ENCODE measurements around the gene IL5.
A peak's percentile ranks its signal among the peaks of the same experiment; 100 is the strongest.
"Not testable (repeated sequence)": the region's sequence is repeated elsewhere in the genome, so short reads cannot be mapped to it uniquely, and the experiment has no call there.

IL5 gene

GRCh38 chr5:132556153-132556762 lies 12.9 kb upstream of the IL5 start:
- H3K9me3 ChIP-seq = no peaks in the 10 kb centered on the region
- H3K27me3 ChIP-seq (ENCODE audit: low read depth) = no peaks in the 10 kb centered on the region
- in situ Hi-C loops (cut with MboI; ENCODE audit: low sequenced_read_pairs) = no loop called here
- H3K4me1 ChIP-seq = peaks cover 10% of the 10 kb centered on the region
- peaks cover 18% of the 10 kb centered on the region for H3K36me3 ChIP-seq (replicated peaks)
- peak overlapping the region; percentile 47 for H3K4me3 ChIP-seq
- DNase-seq (ENCODE audit: low spot score in 2 of 2) = no peak

DNA sequence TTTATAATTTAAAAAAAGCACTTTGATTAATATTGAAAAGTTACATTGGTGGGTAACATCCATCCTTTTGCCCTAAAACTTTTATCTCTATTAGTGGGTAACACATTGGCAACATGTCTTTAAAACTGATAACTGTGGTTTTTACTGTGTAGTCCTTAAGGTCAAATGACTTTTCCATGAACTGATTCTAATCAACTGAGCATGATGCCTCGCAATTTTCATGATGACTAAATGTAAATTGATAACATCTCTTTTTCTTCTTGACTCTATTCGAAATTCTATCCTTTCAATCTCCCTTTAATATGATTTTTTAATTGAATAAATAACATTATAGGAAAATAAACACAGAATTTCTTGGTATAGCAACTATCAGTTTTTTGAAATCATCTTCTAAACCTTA lies 6.3 kb upstream of the IL5 start:
- DNase-seq (ENCODE audit: low spot score in 2 of 2) = no peak
- H3K27me3 ChIP-seq (ENCODE audit: low read depth) = no peaks in the 10 kb centered on the region
- no peaks in the 10 kb centered on the region for H3K9me3 ChIP-seq
- no peaks in the 10 kb centered on the region for H3K36me3 ChIP-seq (replicated peaks)
- no peak overlapping the region for H3K4me3 ChIP-seq
- in situ Hi-C loops (cut with MboI; ENCODE audit: low sequenced_read_pairs) = no loop called here
- no peaks in the 10 kb centered on the region; the same call in 1 of the 2 replicates for H3K4me1 ChIP-seq

DNA sequence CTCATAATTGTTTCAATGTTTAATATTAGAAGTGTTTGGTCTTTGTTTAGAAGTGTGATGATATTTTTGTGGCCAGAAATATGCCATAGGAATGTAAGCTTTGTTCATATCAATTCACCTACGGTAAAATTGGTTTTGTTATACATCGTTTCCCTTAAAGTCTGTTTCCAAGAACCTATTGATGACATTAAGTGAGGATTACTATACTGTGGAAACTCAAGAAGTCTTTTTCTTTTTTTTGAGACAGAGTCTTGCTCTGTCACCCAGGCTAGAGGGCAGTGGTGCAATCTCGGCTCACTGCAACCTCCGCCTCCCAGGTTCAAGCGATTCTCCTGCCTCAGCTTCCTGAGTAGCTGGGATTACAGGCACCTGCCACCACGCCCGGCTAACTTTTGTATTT lies 5.5 kb upstream of the IL5 start:
- H3K36me3 ChIP-seq (replicated peaks); in situ Hi-C loops (cut with MboI; ENCODE audit: low sequenced_read_pairs); H3K9me3 ChIP-seq; H3K27me3 ChIP-seq (ENCODE audit: low read depth); DNase-seq (ENCODE audit: low spot score in 2 of 2); H3K4me3 ChIP-seq; H3K4me1 ChIP-seq: not testable (repeated sequence)

GRCh38 chr5:132547269-132547668 lies 3.9 kb upstream of the IL5 start:
- no peaks in the 10 kb centered on the region for H3K4me1 ChIP-seq
- no peaks in the 10 kb centered on the region for H3K36me3 ChIP-seq (replicated peaks)
- no peak overlapping the region for H3K4me3 ChIP-seq
- H3K27me3 ChIP-seq (ENCODE audit: low read depth) = 0 out of 2 replicates have a peak, but pooled peaks cover 2% of the 10 kb centered on the region
- in situ Hi-C loops (cut with MboI; ENCODE audit: low sequenced_read_pairs) = no loop called here
- no peak for DNase-seq (ENCODE audit: low spot score in 2 of 2)
- no peaks in the 10 kb centered on the region for H3K9me3 ChIP-seq

- in situ Hi-C loops (cut with MboI; ENCODE audit: low sequenced_read_pairs) = no loop called here
- Histone ChIP-seq H3K4me1 (no peaks in the 10 kb centered on the region), H3K27me3 (ENCODE audit: low read depth) (0 out of 2 replicates have a peak, but pooled peaks cover 2% of the 10 kb centered on the region), H3K36me3 (replicated peaks) (no peaks in the 10 kb centered on the region), H3K4me3 (no peak overlapping the region), H3K9me3 (no peaks in the 10 kb centered on the region)
- no peak for DNase-seq (ENCODE audit: low spot score in 2 of 2)
Measured at GRCh38 chr5:132546108-132546507, 2.8 kb upstream of the IL5 start.

- Histone ChIP-seq H3K27me3 (ENCODE audit: low read depth) (peaks cover 8% of the 10 kb centered on the region; the same call in 1 of the 2 replicates), H3K4me1 (no peaks in the 10 kb centered on the region), H3K36me3 (replicated peaks) (no peaks in the 10 kb centered on the region), H3K4me3 (no peak overlapping the region), H3K9me3 (no peaks in the 10 kb centered on the region)
- in situ Hi-C loops (cut with MboI; ENCODE audit: low sequenced_read_pairs) = no loop called here
- no peak for DNase-seq (ENCODE audit: low spot score in 2 of 2)
Measured at GRCh38 chr5:132540764-132541163, 2.6 kb downstream of the IL5 start.

DNA sequence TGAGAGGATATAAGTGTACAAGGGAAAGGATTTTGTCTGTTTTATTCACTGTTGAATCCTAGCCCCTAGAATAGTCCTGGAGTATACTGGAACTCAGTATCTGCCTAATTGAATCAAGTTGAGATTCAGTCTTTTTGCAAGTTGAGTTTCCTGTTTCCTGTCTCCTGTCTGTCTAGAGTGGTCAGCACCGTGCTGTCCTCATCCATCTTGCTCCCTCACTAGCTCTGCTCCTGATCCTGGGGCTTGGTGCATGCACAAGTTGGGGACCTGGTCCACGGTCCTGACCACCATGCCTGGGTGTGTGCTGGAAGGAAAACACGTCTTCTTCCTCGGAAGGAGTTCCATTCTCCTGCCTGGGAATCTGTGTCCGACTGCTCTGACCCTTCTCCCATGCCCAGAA lies 3.2 kb downstream of the IL5 start:
- Histone ChIP-seq H3K4me1 (no peaks in the 10 kb centered on the region), H3K9me3 (no peaks in the 10 kb centered on the region), H3K27me3 (ENCODE audit: low read depth) (peaks cover 13% of the 10 kb centered on the region), H3K36me3 (replicated peaks) (no peaks in the 10 kb centered on the region), H3K4me3 (no peak overlapping the region)
- DNase-seq (ENCODE audit: low spot score in 2 of 2) = no peak
- in situ Hi-C loops (cut with MboI; ENCODE audit: low sequenced_read_pairs) = no loop called here

GRCh38 chr5:132539716-132540115 lies 3.6 kb downstream of the IL5 start:
- no peaks in the 10 kb centered on the region for H3K36me3 ChIP-seq (replicated peaks)
- no peak overlapping the region for H3K4me3 ChIP-seq
- no peaks in the 10 kb centered on the region for H3K4me1 ChIP-seq
- DNase-seq (ENCODE audit: low spot score in 2 of 2) = no peak
- in situ Hi-C loops (cut with MboI; ENCODE audit: low sequenced_read_pairs) = no loop called here
- H3K9me3 ChIP-seq = no peaks in the 10 kb centered on the region
- peaks cover 17% of the 10 kb centered on the region for H3K27me3 ChIP-seq (ENCODE audit: low read depth)

DNA sequence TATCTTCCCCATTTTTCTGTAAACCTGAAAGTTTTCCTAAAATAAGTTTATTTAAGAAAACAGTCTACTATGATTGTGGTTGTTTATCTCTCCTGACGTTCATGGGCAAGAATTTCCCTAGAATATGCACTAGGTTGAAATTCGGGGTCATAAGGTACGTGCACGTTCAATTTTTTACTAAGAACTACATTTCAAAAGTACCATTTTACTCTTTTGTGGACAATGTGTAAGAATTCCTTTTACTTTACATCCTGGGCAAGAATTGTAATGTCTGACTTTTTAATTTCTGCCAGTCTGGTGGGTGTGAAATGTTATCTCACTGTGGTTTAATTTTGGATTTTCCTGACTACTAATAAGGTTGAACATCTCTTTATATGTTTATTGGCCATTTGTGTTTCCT lies 12.4 kb downstream of the IL5 start:
- Histone ChIP-seq H3K27me3 (ENCODE audit: low read depth) (peaks cover 28% of the 10 kb centered on the region), H3K36me3 (replicated peaks) (no peaks in the 10 kb centered on the region), H3K4me1 (no peaks in the 10 kb centered on the region), H3K9me3 (no peaks in the 10 kb centered on the region), H3K4me3 (no peak overlapping the region)
- in situ Hi-C loops (cut with MboI; ENCODE audit: low sequenced_read_pairs) = no loop called here
- DNase-seq (ENCODE audit: low spot score in 2 of 2) = no peak

- Histone ChIP-seq H3K27me3 (ENCODE audit: low read depth) (peaks cover 17% of the 10 kb centered on the region), H3K4me3 (no peak overlapping the region), H3K9me3 (no peaks in the 10 kb centered on the region), H3K4me1 (no peaks in the 10 kb centered on the region), H3K36me3 (replicated peaks) (no peaks in the 10 kb centered on the region)
- in situ Hi-C loops (cut with MboI; ENCODE audit: low sequenced_read_pairs) = no loop called here
- DNase-seq (ENCODE audit: low spot score in 2 of 2) = no peak
Measured at GRCh38 chr5:132528866-132529634, 14.3 kb downstream of the IL5 start.

DNA sequence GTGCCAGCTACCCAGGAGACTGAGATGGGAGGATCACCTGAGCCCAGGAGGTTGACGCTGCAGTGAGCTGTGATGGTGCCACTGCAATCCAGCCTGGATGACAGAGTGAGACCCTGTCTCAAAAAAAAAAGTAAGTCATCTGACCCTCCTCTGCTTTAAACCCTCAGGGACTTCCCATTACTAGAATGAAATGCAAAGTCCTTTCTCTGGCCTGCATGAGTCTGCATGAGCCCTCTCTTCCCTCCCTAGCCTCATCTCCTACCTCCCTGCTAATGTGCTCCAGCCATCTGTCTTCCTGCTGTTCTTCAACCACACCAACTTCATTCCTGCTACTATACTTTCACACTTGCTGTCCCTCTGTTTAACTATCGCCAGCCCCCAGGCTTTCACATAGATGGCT lies 15.3 kb downstream of the IL5 start:
- in situ Hi-C loops (cut with MboI; ENCODE audit: low sequenced_read_pairs) = no loop called here

GRCh38 chr5:132526974-132527564 lies 16.3 kb downstream of the IL5 start:
- no peak for DNase-seq (ENCODE audit: low spot score in 2 of 2)

More for the DNA sequence above, 15.3 kb downstream of the IL5 start:
- Histone ChIP-seq H3K4me3 (no peak overlapping the region), H3K4me1 (no peaks in the 10 kb centered on the region), H3K9me3 (no peaks in the 10 kb centered on the region), H3K36me3 (replicated peaks) (no peaks in the 10 kb centered on the region), H3K27me3 (ENCODE audit: low read depth) (peaks cover 13% of the 10 kb centered on the region)
- no peak for DNase-seq (ENCODE audit: low spot score in 2 of 2)

GRCh38 chr5:132526290-132526973 lies 16.9 kb downstream of the IL5 start:
- peak; percentile 54 to 64 for DNase-seq (ENCODE audit: low spot score in 2 of 2)
- Histone ChIP-seq H3K27me3 (ENCODE audit: low read depth) (peaks cover 6% of the 10 kb centered on the region), H3K36me3 (replicated peaks) (no peaks in the 10 kb centered on the region), H3K9me3 (0 out of 2 replicates have a peak, but pooled peaks cover 2% of the 10 kb centered on the region), H3K4me3 (peak overlapping the region; percentile 4; the same call in 1 of the 2 replicates), H3K4me1 (no peaks in the 10 kb centered on the region)
- in situ Hi-C loops (cut with MboI; ENCODE audit: low sequenced_read_pairs) = no loop called here

More at GRCh38 chr5:132526974-132527564, 16.3 kb downstream of the IL5 start:
- Histone ChIP-seq H3K9me3 (0 out of 2 replicates have a peak, but pooled peaks cover 2% of the 10 kb centered on the region), H3K4me3 (no peak overlapping the region; the same call in 1 of the 2 replicates), H3K36me3 (replicated peaks) (no peaks in the 10 kb centered on the region), H3K27me3 (ENCODE audit: low read depth) (peaks cover 8% of the 10 kb centered on the region), H3K4me1 (no peaks in the 10 kb centered on the region)
- in situ Hi-C loops (cut with MboI; ENCODE audit: low sequenced_read_pairs) = no loop called here

Measured in HAP-1 (cell line).